Forelimb muscle (tissue), 1 donor: ENCODE data around the gene TNRC6C. TPM values are rescaled to one million over a fixed set of nuclear protein-coding genes. Genes with fewer than 3 reads are reported as not detected.

Experiments used
- DNase-seq: peaks from one replicate; pipeline ENCODE4 v3.0.0-alpha.2; 2013; ENCODE audit warnings: low read depth
- polyA plus RNA-seq: library from polyadenylated mRNA; unstranded; fragments of 120-200 nt; gene quantifications from one replicate; pipeline ENCODE4 v1.2.1, GENCODE V29; 2013; ENCODE audit not compliant: insufficient read length

Gene TNRC6C
- polyA plus RNA-seq, 1 donor: 9.6 TPM

- DNase-seq: peak; percentile 59
Observed at GRCh38 chr17:78013683-78014467, 55.4 kb downstream of the TNRC6C start.

- DNase-seq: no peak
Observed at GRCh38 chr17:78014646-78015045, 56.1 kb downstream of the TNRC6C start.

- DNase-seq: no peak
Observed at GRCh38 chr17:78016852-78017251, 58.3 kb downstream of the TNRC6C start.

- no peak for DNase-seq
Observed at GRCh38 chr17:78019367-78019975, 61.0 kb downstream of the TNRC6C start.

GRCh38 chr17:78019976-78020716 is 61.6 kb downstream of the TNRC6C start:
- DNase-seq: no peak

- no peak for DNase-seq
Observed at GRCh38 chr17:78020717-78021108, 62.2 kb downstream of the TNRC6C start.

- no peak for DNase-seq
Observed at GRCh38 chr17:78022425-78022824, 63.9 kb downstream of the TNRC6C start.

GRCh38 chr17:78023042-78023441 is 64.5 kb downstream of the TNRC6C start:
- DNase-seq: no peak

- DNase-seq: no peak
Observed at GRCh38 chr17:78026381-78026780, 67.9 kb downstream of the TNRC6C start.

- no peak for DNase-seq
Observed at GRCh38 chr17:78027121-78027520, 68.6 kb downstream of the TNRC6C start.

GRCh38 chr17:78029697-78030096 is 71.2 kb downstream of the TNRC6C start:
- DNase-seq: no peak

- DNase-seq: no peak
Observed at GRCh38 chr17:78031435-78031834, 72.9 kb downstream of the TNRC6C start.

- no peak for DNase-seq
Observed at GRCh38 chr17:78032166-78032565, 73.7 kb downstream of the TNRC6C start.

- DNase-seq: no peak
Observed at GRCh38 chr17:78034429-78035091, 76.1 kb downstream of the TNRC6C start.

- DNase-seq: no peak
Observed at GRCh38 chr17:78037280-78037679, 78.8 kb downstream of the TNRC6C start.

- no peak for DNase-seq
Observed at GRCh38 chr17:78038748-78039288, 80.3 kb downstream of the TNRC6C start.

GRCh38 chr17:78039581-78039980 is 81.1 kb downstream of the TNRC6C start:
- no peak for DNase-seq

- DNase-seq: no peak
Observed at GRCh38 chr17:78040440-78041385, 82.2 kb downstream of the TNRC6C start.

GRCh38 chr17:78041386-78042179 is 83.1 kb downstream of the TNRC6C start:
- no peak for DNase-seq

- no peak for DNase-seq
Observed at GRCh38 chr17:78042542-78042941, 84.0 kb downstream of the TNRC6C start.
